PFSK-1 (cell line): ENCODE measurements around the gene NALCN.

Experiments used
- POLR2AphosphoS5 ChIP-seq: IDR thresholded peaks from 2 replicates; pipeline ENCODE4 v1.6.1; 2012; ENCODE audit warnings: low read depth, mild to moderate bottlenecking, control low read depth, low read length, moderate library complexity
- SIN3A ChIP-seq: IDR thresholded peaks from 2 replicates; pipeline ENCODE4 v1.6.1; 2012; ENCODE audit warnings: mild to moderate bottlenecking, low read length, moderate library complexity, borderline replicate concordance; ENCODE audit not compliant: insufficient read depth
- TAF1 ChIP-seq: IDR thresholded peaks from 2 replicates; pipeline ENCODE4 v1.6.1; 2012; ENCODE audit warnings: low read length, control low read depth, borderline replicate concordance; ENCODE audit not compliant: insufficient read depth
- TF ChIP-seq, protein P1 (sequence below), 2 experiments: IDR thresholded peaks; 2 replicates each; pipeline versions ENCODE4 v1.6.1 to v1.8.0; 2011 to 2012; ENCODE audit warnings: low read depth in 2 of 2, low read length in 2 of 2, control low read depth in 1 of 2, inconsistent platforms in 1 of 2, mild to moderate bottlenecking in 1 of 2, moderate library complexity in 1 of 2; ENCODE audit not compliant: insufficient read depth in 1 of 2

DNA sequence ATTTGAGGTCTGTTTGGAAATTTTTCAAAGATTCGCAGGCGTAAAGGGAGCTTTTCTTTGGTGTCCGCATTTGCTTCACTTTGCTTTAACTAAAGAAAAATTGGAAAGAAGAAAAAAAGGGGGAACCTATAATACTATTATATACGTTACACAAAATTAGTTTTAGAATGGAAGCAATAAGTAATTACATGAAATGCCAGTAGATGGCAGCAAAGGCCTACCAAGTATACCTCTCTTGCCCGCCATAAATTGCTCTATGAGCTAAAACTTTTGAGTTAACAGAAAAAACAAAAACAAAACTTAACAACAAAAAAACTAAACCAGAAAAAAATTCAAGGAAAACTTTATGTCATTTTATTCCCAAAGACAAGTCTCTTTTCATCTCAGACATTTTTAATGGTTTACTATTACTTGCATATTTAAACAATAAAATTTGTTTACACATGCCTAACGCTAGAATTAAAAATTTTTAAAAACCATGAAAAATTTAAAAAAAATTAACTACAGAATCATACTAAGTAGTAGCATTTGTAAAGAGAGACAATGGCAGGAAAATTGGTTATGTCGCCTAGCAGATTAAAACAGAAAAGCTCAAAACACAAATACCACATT lies 271.4 kb downstream of the NALCN start:
- TF ChIP-seq POLR2AphosphoS5: no peak
- TF ChIP-seq TAF1: no peak
- TF ChIP-seq, protein P1, sequence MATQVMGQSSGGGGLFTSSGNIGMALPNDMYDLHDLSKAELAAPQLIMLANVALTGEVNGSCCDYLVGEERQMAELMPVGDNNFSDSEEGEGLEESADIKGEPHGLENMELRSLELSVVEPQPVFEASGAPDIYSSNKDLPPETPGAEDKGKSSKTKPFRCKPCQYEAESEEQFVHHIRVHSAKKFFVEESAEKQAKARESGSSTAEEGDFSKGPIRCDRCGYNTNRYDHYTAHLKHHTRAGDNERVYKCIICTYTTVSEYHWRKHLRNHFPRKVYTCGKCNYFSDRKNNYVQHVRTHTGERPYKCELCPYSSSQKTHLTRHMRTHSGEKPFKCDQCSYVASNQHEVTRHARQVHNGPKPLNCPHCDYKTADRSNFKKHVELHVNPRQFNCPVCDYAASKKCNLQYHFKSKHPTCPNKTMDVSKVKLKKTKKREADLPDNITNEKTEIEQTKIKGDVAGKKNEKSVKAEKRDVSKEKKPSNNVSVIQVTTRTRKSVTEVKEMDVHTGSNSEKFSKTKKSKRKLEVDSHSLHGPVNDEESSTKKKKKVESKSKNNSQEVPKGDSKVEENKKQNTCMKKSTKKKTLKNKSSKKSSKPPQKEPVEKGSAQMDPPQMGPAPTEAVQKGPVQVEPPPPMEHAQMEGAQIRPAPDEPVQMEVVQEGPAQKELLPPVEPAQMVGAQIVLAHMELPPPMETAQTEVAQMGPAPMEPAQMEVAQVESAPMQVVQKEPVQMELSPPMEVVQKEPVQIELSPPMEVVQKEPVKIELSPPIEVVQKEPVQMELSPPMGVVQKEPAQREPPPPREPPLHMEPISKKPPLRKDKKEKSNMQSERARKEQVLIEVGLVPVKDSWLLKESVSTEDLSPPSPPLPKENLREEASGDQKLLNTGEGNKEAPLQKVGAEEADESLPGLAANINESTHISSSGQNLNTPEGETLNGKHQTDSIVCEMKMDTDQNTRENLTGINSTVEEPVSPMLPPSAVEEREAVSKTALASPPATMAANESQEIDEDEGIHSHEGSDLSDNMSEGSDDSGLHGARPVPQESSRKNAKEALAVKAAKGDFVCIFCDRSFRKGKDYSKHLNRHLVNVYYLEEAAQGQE (IDR thresholded peaks at IDR 0.05; ENCODE audit: insufficient read depth in 1 of 2, low read depth in 2 of 2, low read length in 2 of 2): no peak
- TF ChIP-seq SIN3A: no peak
